H1 (cell line): ENCODE data around the gene ZCCHC9. TPM values are rescaled to one million over a fixed set of nuclear protein-coding genes. Genes with fewer than 3 reads are reported as not detected.

Source experiments
- CTCF ChIA-PET: fragments of 300-600 bp; sonication (Branson Sonifier 250); formaldehyde crosslinking; loops from one replicate; lab custom pipeline; 2021; ENCODE audit not compliant: partially characterized antibody; lab: Charles Lee
- POLR2A ChIA-PET: fragments of 300-600 bp; sonication (Branson Sonifier 250); formaldehyde crosslinking; loops from one replicate; lab custom pipeline; 2021; ENCODE audit warnings: inconsistent platforms; ENCODE audit not compliant: partially characterized antibody; lab: Charles Lee
- DNase-seq, 2 experiments: peaks; one replicate each; pipeline versions ENCODE4 v3.0.0 to v3.0.0-alpha.2; 2010 to 2022; ENCODE audit warnings: low spot score in 2 of 2, low read depth in 1 of 2, mixed read lengths in 1 of 2
- FAIRE-seq: peaks from 2 replicates; lab custom pipeline; 2011; peaks lifted over from hg19 to GRCh38; lab: Jason Lieb, UNC
- H2AFZ ChIP-seq: 2 replicates; pipeline ENCODE4 v1.8.1; 2012; ENCODE audit warnings: low read length, inconsistent platforms
- H2AK5ac ChIP-seq: 2 replicates; pipeline ENCODE4 v1.6.1; 2013; ENCODE audit warnings: low read depth, low read length
- H2BK120ac ChIP-seq: replicated peaks from 2 replicates; pipeline ENCODE3; 2013; ENCODE audit warnings: low read depth, low read length, inconsistent platforms
- H2BK12ac ChIP-seq: 2 replicates; pipeline ENCODE4 v1.6.1; 2013; ENCODE audit warnings: low read depth, low read length
- H2BK15ac ChIP-seq: 2 replicates; pipeline ENCODE4 v1.6.1; 2013; ENCODE audit warnings: low read length
- H2BK20ac ChIP-seq: 2 replicates; pipeline ENCODE4 v1.6.1; 2013; ENCODE audit warnings: low read length
- H2BK5ac ChIP-seq: 2 replicates; pipeline ENCODE4 v1.6.1; 2013; ENCODE audit warnings: low read depth, low read length
- H3K14ac ChIP-seq: 2 replicates; pipeline ENCODE4 v1.6.1; 2013; ENCODE audit warnings: inconsistent platforms; ENCODE audit not compliant: insufficient read length
- H3K18ac ChIP-seq: 2 replicates; pipeline ENCODE4 v1.6.1; 2013; ENCODE audit warnings: low read length; ENCODE audit errors: extremely low read depth
- H3K23ac ChIP-seq: 2 replicates; pipeline ENCODE4 v1.6.1; 2013; ENCODE audit warnings: inconsistent platforms; ENCODE audit not compliant: insufficient read length
- H3K23me2 ChIP-seq: 2 replicates; pipeline ENCODE4 v1.6.1; 2013; ENCODE audit warnings: low read depth, low read length
- H3K27ac ChIP-seq: 2 replicates; pipeline ENCODE4 v1.6.1; 2011; ENCODE audit warnings: low read depth, low read length, inconsistent platforms
- H3K27me3 ChIP-seq, 4 experiments: replicated peaks in 1 of 4; 1 replicate in 1 of 4; 2 replicates in 3 of 4; pipeline versions ENCODE4 v1.6.1 to v1.8.1; 2011 to 2013; ENCODE audit warnings: low read length in 3 of 4, mild to moderate bottlenecking in 3 of 4, inconsistent platforms in 2 of 4, mixed read lengths in 2 of 4, moderate library complexity in 1 of 4; ENCODE audit not compliant: control insufficient read depth in 3 of 4, insufficient read depth in 3 of 4; ENCODE audit errors: extremely low read depth in 1 of 4
- H3K36me3 ChIP-seq, 4 experiments: 2 replicates each; pipeline versions ENCODE4 v1.6.1 to v1.8.1; 2011 to 2013; ENCODE audit warnings: mild to moderate bottlenecking in 4 of 4, low read length in 3 of 4, moderate library complexity in 2 of 4, control low read depth in 1 of 4, inconsistent platforms in 1 of 4; ENCODE audit not compliant: insufficient read depth in 4 of 4, control insufficient read depth in 2 of 4
- H3K4ac ChIP-seq: replicated peaks from 2 replicates; pipeline ENCODE3; 2013; ENCODE audit warnings: low read length, low read depth, mixed read lengths, inconsistent platforms; ENCODE audit not compliant: insufficient read length
- H3K4me1 ChIP-seq, 4 experiments: replicated peaks in 1 of 4; 1 replicate in 1 of 4; 2 replicates in 3 of 4; pipeline versions ENCODE4 v1.6.1 to v1.8.1; 2011 to 2013; ENCODE audit warnings: low read length in 3 of 4, inconsistent platforms in 2 of 4, mixed read lengths in 1 of 4; ENCODE audit not compliant: insufficient read depth in 4 of 4, control insufficient read depth in 3 of 4
- H3K4me2 ChIP-seq, 2 experiments: 2 replicates each; pipeline versions ENCODE4 v1.6.1 to v1.8.1; 2011 to 2013; ENCODE audit warnings: low read depth in 2 of 2, low read length in 2 of 2, control low read depth in 1 of 2, inconsistent platforms in 1 of 2, mild to moderate bottlenecking in 1 of 2; ENCODE audit not compliant: insufficient read depth in 1 of 2
- H3K4me3 ChIP-seq, 4 experiments: fragments of 200-600, 300-600 bp in 1 of 4; sonication (generic), shearing (Covaris generic), sonication (Bioruptor Twin) in 1 of 4; 2 replicates each; pipeline versions ENCODE4 v1.5.1 to v1.8.1; 2011 to 2016; ENCODE audit warnings: low read length in 4 of 4, low read depth in 3 of 4, control low read depth in 2 of 4, inconsistent platforms in 2 of 4, mild to moderate bottlenecking in 2 of 4, mixed read lengths in 1 of 4, moderate library complexity in 1 of 4; ENCODE audit not compliant: insufficient read depth in 2 of 4; ENCODE audit errors: extremely low read depth in 1 of 4
- H3K56ac ChIP-seq: replicated peaks from 2 replicates; pipeline ENCODE3; 2013; ENCODE audit warnings: low read depth, mild to moderate bottlenecking, mixed read lengths, low read length, inconsistent platforms; ENCODE audit not compliant: insufficient read length
- H3K79me1 ChIP-seq: 2 replicates; pipeline ENCODE4 v1.6.1; 2013; ENCODE audit warnings: low read depth, low read length, control low read depth
- H3K79me2 ChIP-seq, 2 experiments: 2 replicates each; pipeline versions ENCODE4 v1.6.1 to v1.8.1; 2012 to 2013; ENCODE audit warnings: low read length in 2 of 2, mild to moderate bottlenecking in 2 of 2, inconsistent platforms in 1 of 2; ENCODE audit not compliant: insufficient read depth in 2 of 2, control insufficient read depth in 1 of 2
- H3K9ac ChIP-seq, 4 experiments: replicated peaks in 1 of 4; 1 replicate in 1 of 4; 2 replicates in 3 of 4; pipeline versions ENCODE4 v1.6.1 to v1.8.1; 2011 to 2013; ENCODE audit warnings: low read depth in 3 of 4, low read length in 3 of 4, control low read depth in 2 of 4, mild to moderate bottlenecking in 2 of 4, moderate library complexity in 2 of 4, inconsistent platforms in 1 of 4; ENCODE audit errors: extremely low read depth in 1 of 4
- H3K9me3 ChIP-seq, 2 experiments: 2 replicates each; pipeline versions ENCODE4 v1.6.1 to v1.8.1; 2012 to 2013; ENCODE audit warnings: mild to moderate bottlenecking in 2 of 2, moderate library complexity in 2 of 2, control low read depth in 1 of 2, inconsistent platforms in 1 of 2, low read depth in 1 of 2, low read length in 1 of 2, mixed read lengths in 1 of 2; ENCODE audit not compliant: insufficient read depth in 2 of 2
- H4K20me1 ChIP-seq, 2 experiments: replicated peaks in 1 of 2; 2 replicates each; pipeline versions ENCODE3 to v1.8.1; 2011 to 2013; ENCODE audit warnings: inconsistent platforms in 2 of 2, low read length in 2 of 2, mild to moderate bottlenecking in 1 of 2; ENCODE audit not compliant: insufficient read depth in 2 of 2, control insufficient read depth in 1 of 2
- H4K5ac ChIP-seq: 2 replicates; pipeline ENCODE4 v1.6.1; 2013; ENCODE audit warnings: low read length, low read depth, mixed read lengths, inconsistent platforms; ENCODE audit not compliant: insufficient read length
- H4K8ac ChIP-seq: 2 replicates; pipeline ENCODE4 v1.8.0; 2013; ENCODE audit warnings: mild to moderate bottlenecking, moderate library complexity, low read length, inconsistent platforms; ENCODE audit not compliant: insufficient read depth; ENCODE audit errors: extremely low read depth
- H4K91ac ChIP-seq: replicated peaks from 2 replicates; pipeline ENCODE3; 2013; ENCODE audit warnings: low read length, mixed read lengths, inconsistent platforms; ENCODE audit not compliant: insufficient read length
- CBX5 ChIP-seq: fragments of 300-800, 300-1000 bp; sonication (generic); IDR thresholded peaks from 2 replicates; pipeline ENCODE4 v1.7.1; 2016; ENCODE audit warnings: antibody characterized with exemption, low read length, low read depth
- CTBP2 ChIP-seq: IDR thresholded peaks from 2 replicates; pipeline ENCODE4 v1.7.0; 2011; ENCODE audit warnings: borderline replicate concordance, mild to moderate bottlenecking, moderate library complexity, mixed read lengths, low read length; ENCODE audit not compliant: insufficient read depth, insufficient read length
- E2F6 ChIP-seq: IDR thresholded peaks from 2 replicates; pipeline ENCODE4 v1.6.1; 2012; ENCODE audit warnings: inconsistent platforms
- GABPA ChIP-seq: IDR thresholded peaks from 2 replicates; pipeline ENCODE4 v1.6.1; 2011; ENCODE audit warnings: mild to moderate bottlenecking, low read length, moderate library complexity, borderline replicate concordance; ENCODE audit not compliant: insufficient read depth
- JUND ChIP-seq: IDR thresholded peaks from 2 replicates; pipeline ENCODE4 v1.6.1; 2011; ENCODE audit warnings: mild to moderate bottlenecking, improper control_type of control experiment, low read length
- POLR2A ChIP-seq, 2 experiments: IDR thresholded peaks; 1 replicate in 1 of 2; 2 replicates in 1 of 2; pipeline ENCODE4 v1.6.1; 2011; ENCODE audit warnings: low read depth in 2 of 2, low read length in 2 of 2, mild to moderate bottlenecking in 2 of 2; ENCODE audit errors: control extremely low read depth in 1 of 2
- RBBP5 ChIP-seq: IDR thresholded peaks from 2 replicates; pipeline ENCODE4 v1.7.1; 2012; ENCODE audit warnings: low read depth, mild to moderate bottlenecking, inconsistent platforms, low read length, moderate library complexity, borderline replicate concordance
- RNF2 ChIP-seq: fragments of 200-900, 300-1000 bp; sonication (generic); IDR thresholded peaks from 2 replicates; pipeline ENCODE4 v1.7.1; 2016; ENCODE audit warnings: borderline replicate concordance, low read depth, mild to moderate bottlenecking, antibody characterized with exemption, low read length; ENCODE audit not compliant: poor library complexity, severe bottlenecking; ENCODE audit errors: missing control alignments
- TEAD4 ChIP-seq: IDR thresholded peaks from 2 replicates; pipeline ENCODE4 v1.6.1; 2012; ENCODE audit warnings: low read depth, low read length, inconsistent platforms, mixed read lengths
- WGBS, 2 experiments: shearing (Covaris generic) in 1 of 2; methylation state at CpG; one replicate each; pipeline versions ENCODE4 v1.1.6 to v1.1.7; 2013 to 2015; ENCODE audit warnings: low lambda C conversion rate in 2 of 2, mixed read lengths in 2 of 2, inconsistent platforms in 1 of 2, low coverage in 1 of 2, missing lambda C conversion rate in 1 of 2; ENCODE audit not compliant: insufficient replicate concordance in 2 of 2, insufficient coverage in 1 of 2, insufficient read length in 1 of 2; ENCODE audit errors: extremely low coverage in 1 of 2, missing lambda C conversion rate in 1 of 2; 5-methylcytosine and 5-hydroxymethylcytosine counted together
- polyA plus RNA-seq, 7 experiments: library from polyadenylated mRNA; depleted of rRNA in 3 of 7; stranded (reverse) in 5 of 7; unstranded in 2 of 7; fragments of >200 nt in 5 of 7; fragments of 200-250 nt in 2 of 7; gene quantifications; 1 replicate in 5 of 7; 2 replicates in 1 of 7; 4 replicates in 1 of 7; pipeline versions ENCODE4 v1.2.1 to v1.2.3, GENCODE V29; 2011 to 2013; ENCODE audit warnings: missing spikeins in 2 of 7, mixed read lengths in 2 of 7
- total RNA-seq: library from RNA; stranded (reverse); fragmentation: NEBNext Ultra II Directional; extraction: Animal tissue kit (Norgen Biotek cat#: 25700); gene quantifications from 2 replicates; pipeline ENCODE4 v1.2.1, GENCODE V29; 2021

The ZCCHC9 gene
- total and polyA plus RNA-seq, 2 of the 8 experiments (the other 6 are each of a cell fraction or from before 2014, with no cell fraction given) = 10.9 to 33.6 TPM

GRCh38 chr5:81335946-81336345, 34.6 kb downstream of the ZCCHC9 start:
- no peak for DNase-seq
- Histone ChIP-seq H3K9ac (no peak overlapping the region), H4K5ac (no peak overlapping the region), H3K36me3 (no peaks in the 10 kb centered on the region), H3K9me3 (no peaks in the 10 kb centered on the region), H3K4me1 (no peaks in the 10 kb centered on the region), H2BK120ac (no peak overlapping the region), H3K14ac (no peak overlapping the region), H2AK5ac (no peak overlapping the region), H3K27me3 (no peaks in the 10 kb centered on the region), H3K23ac (no peak overlapping the region), H2BK5ac (no peak overlapping the region), H4K91ac (no peak overlapping the region), H3K23me2 (no peaks in the 10 kb centered on the region; the same call in 1 of the 2 replicates), H3K4me2 (no peak overlapping the region), H4K20me1 (no peaks in the 10 kb centered on the region), H3K79me2 (no peaks in the 10 kb centered on the region), H2BK12ac (no peak overlapping the region), H2BK15ac (no peak overlapping the region), H3K56ac (no peak overlapping the region), H3K4me3 (no peak overlapping the region), H3K27ac (no peak overlapping the region), H3K18ac (no peak overlapping the region), H3K79me1 (no peaks in the 10 kb centered on the region), H2AFZ (no peak overlapping the region), H4K8ac (no peak overlapping the region), H3K4ac (no peak overlapping the region), H2BK20ac (no peak overlapping the region)
- ChIA-PET CTCF (interaction anchor here (1.6 kb wide), 1 partner anchor 36 kb away, joined by 3 read pairs; no protein-coding TSS in a partner anchor), POLR2A (no interaction called here)
- WGBS, 2 experiments = 80% methylated on average over 2 of the region's 2 CpGs; no CpG with 5 or more reads in 1 of the 2 experiments
- FAIRE-seq = no peak
- TF ChIP-seq E2F6 = no peak
- no peak for TF ChIP-seq CBX5
- no peak for TF ChIP-seq GABPA
- TF ChIP-seq CTBP2 = no peak
- TF ChIP-seq POLR2A (IDR thresholded peaks at IDR 0.05; ENCODE audit: control extremely low read depth in 1 of 2, low read depth in 2 of 2, low read length in 2 of 2) = no peak
- TF ChIP-seq RNF2 = no peak
- TF ChIP-seq RBBP5 = no peak
- no peak for TF ChIP-seq JUND
- TF ChIP-seq TEAD4 = no peak
